ENCODE data around the gene RIPOR3. TPM values are rescaled to one million over a fixed set of nuclear protein-coding genes. Genes with fewer than 3 reads are reported as not detected.

The RIPOR3 gene
- polyA plus RNA-seq, 1 of the 3 experiments (the other 2 are of a cell fraction) = 1.2 TPM

DNA sequence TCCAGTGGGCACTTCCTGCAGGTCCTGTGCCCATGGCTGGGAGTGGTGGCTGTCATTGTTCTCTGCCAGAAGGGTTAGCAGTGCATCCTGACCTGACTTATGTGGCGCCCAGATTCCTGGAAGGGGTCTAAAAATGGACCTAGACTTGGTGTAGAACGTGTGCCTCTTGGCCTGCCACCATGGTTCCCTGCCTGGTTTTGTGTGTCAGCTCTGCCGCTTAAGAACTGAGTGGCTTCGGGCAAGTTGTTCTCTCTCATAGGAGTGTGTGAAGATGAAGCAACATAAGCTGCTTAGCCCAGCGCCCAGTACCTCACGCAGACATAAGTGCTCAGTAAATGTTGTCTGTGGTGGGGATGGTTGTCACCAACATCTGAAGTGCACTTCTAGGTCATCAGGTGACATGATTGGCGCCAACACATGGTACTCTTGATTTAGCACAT, 129.1 kb downstream of the RIPOR3 start:
- peak overlapping the region; percentile 69 for H3K4me2 ChIP-seq

More for the DNA sequence above, 129.1 kb downstream of the RIPOR3 start:
- TF ChIP-seq NFIC (IDR thresholded peaks at IDR 0.05; ENCODE audit: borderline replicate concordance) = no peak
- TF ChIP-seq MXI1 (IDR thresholded peaks at IDR 0.05; ENCODE audit: low read depth, low read length) = no peak
- no peak for TF ChIP-seq CHD2 (IDR thresholded peaks at IDR 0.05; ENCODE audit: low read length, partially characterized antibody)
- TF ChIP-seq PBX3 (IDR thresholded peaks at IDR 0.05) = no peak
- TF ChIP-seq FOXJ3 (CRISPR knock-in tag; IDR thresholded peaks at IDR 0.05) = no peak
- TF ChIP-seq SIN3A (IDR thresholded peaks at IDR 0.05; ENCODE audit: borderline replicate concordance, low read depth, low read length) = no peak
- no peak for TF ChIP-seq RFX5 (IDR thresholded peaks at IDR 0.05; ENCODE audit: low read length)
- TF ChIP-seq NRF1 (IDR thresholded peaks at IDR 0.05; ENCODE audit: low read depth, low read length) = no peak
- TF ChIP-seq TEAD4 (IDR thresholded peaks at IDR 0.05; ENCODE audit: borderline replicate concordance, insufficient read depth) = no peak
- TF ChIP-seq, protein P1, sequence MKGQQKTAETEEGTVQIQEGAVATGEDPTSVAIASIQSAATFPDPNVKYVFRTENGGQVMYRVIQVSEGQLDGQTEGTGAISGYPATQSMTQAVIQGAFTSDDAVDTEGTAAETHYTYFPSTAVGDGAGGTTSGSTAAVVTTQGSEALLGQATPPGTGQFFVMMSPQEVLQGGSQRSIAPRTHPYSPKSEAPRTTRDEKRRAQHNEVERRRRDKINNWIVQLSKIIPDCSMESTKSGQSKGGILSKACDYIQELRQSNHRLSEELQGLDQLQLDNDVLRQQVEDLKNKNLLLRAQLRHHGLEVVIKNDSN (IDR thresholded peaks at IDR 0.05; ENCODE audit: borderline replicate concordance, low read depth) = no peak
- no peak for TF ChIP-seq EZH2phosphoT487 (IDR thresholded peaks at IDR 0.05; ENCODE audit: borderline replicate concordance, low read depth)
- TF ChIP-seq FOSL2 (IDR thresholded peaks at IDR 0.05; ENCODE audit: borderline replicate concordance, low read depth) = no peak
- no peak for TF ChIP-seq IRF3 (IDR thresholded peaks at IDR 0.05; ENCODE audit: low read depth, low read length)
- TF ChIP-seq, protein P2, sequence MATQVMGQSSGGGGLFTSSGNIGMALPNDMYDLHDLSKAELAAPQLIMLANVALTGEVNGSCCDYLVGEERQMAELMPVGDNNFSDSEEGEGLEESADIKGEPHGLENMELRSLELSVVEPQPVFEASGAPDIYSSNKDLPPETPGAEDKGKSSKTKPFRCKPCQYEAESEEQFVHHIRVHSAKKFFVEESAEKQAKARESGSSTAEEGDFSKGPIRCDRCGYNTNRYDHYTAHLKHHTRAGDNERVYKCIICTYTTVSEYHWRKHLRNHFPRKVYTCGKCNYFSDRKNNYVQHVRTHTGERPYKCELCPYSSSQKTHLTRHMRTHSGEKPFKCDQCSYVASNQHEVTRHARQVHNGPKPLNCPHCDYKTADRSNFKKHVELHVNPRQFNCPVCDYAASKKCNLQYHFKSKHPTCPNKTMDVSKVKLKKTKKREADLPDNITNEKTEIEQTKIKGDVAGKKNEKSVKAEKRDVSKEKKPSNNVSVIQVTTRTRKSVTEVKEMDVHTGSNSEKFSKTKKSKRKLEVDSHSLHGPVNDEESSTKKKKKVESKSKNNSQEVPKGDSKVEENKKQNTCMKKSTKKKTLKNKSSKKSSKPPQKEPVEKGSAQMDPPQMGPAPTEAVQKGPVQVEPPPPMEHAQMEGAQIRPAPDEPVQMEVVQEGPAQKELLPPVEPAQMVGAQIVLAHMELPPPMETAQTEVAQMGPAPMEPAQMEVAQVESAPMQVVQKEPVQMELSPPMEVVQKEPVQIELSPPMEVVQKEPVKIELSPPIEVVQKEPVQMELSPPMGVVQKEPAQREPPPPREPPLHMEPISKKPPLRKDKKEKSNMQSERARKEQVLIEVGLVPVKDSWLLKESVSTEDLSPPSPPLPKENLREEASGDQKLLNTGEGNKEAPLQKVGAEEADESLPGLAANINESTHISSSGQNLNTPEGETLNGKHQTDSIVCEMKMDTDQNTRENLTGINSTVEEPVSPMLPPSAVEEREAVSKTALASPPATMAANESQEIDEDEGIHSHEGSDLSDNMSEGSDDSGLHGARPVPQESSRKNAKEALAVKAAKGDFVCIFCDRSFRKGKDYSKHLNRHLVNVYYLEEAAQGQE (IDR thresholded peaks at IDR 0.05; ENCODE audit: low read depth, low read length) = no peak
- no peak for TF ChIP-seq TAF1 (IDR thresholded peaks at IDR 0.05; ENCODE audit: borderline replicate concordance, low read depth, low read length)
- TF ChIP-seq TCF12 (IDR thresholded peaks at IDR 0.05) = no peak
- Histone ChIP-seq H3K9me2 (no peaks in the 10 kb centered on the region), H3F3A (replicated peaks; ENCODE audit: insufficient read depth) (peaks cover 23% of the 10 kb centered on the region), H3K27me3 (ENCODE audit: insufficient read depth) (no peaks in the 10 kb centered on the region), H2AFZ (ENCODE audit: low read depth) (no peak overlapping the region), H3K9ac (peak overlapping the region; percentile 39; the same call in 1 of the 2 replicates), H3K36me3 (replicated peaks in 1 of 2; ENCODE audit: control insufficient read depth in 1 of 2, insufficient read depth in 2 of 2, low read length in 1 of 2) (peaks cover 22 to 28% of the 10 kb centered on the region in 2 experiments), H3K4me3 (ENCODE audit: low read depth in 2 of 2, low read length in 1 of 2) (no peak overlapping the region), H4K20me1 (ENCODE audit: insufficient read depth) (no peaks in the 10 kb centered on the region), H3K79me2 (ENCODE audit: insufficient read depth) (peaks cover 60% of the 10 kb centered on the region), H3K27ac (ENCODE audit: low read depth in 2 of 2, low read length in 1 of 2) (peak overlapping the region; percentile 5 to 95), H3K9me3 (no peaks in the 10 kb centered on the region), H3K4me1 (ENCODE audit: control insufficient read depth in 1 of 2, insufficient read depth in 2 of 2, low read depth in 1 of 2, low read length in 1 of 2) (peaks cover 23 to 29% of the 10 kb centered on the region in 2 experiments; a peak in 3 of 4 replicates)
- DNase-seq = no peak
- 92% methylated on average over 6 of the region's 7 CpGs for WGBS (ENCODE audit: low lambda C conversion rate)
- CTCF ChIA-PET = interaction anchor here (0.9 to 3.9 kb wide), 5 partner anchors 13 to 583 kb away, joined by 3 to 21 read pairs (median 3); no protein-coding TSS in a partner anchor
- POLR2A ChIA-PET = no interaction called here

Data from SK-N-SH (cell line).